HepG2 (cell line): Measurements from ENCODE around the gene LRIG1. TPM values are rescaled to one million over a fixed set of nuclear protein-coding genes. Genes with fewer than 3 reads are reported as not detected.

Experiments used
- CENPT ChIP-seq: sonication (generic); formaldehyde crosslinking; IDR thresholded peaks from 2 replicates; pipeline ENCODE4 v1.8.0; 2022; ENCODE audit warnings: low read depth, mild to moderate bottlenecking, moderate library complexity, missing genetic modification reagents
- ETV6 ChIP-seq: sonication (generic); formaldehyde crosslinking; conservative IDR thresholded peaks from 2 replicates; pipeline ENCODE4 v1.4.0; 2020; ENCODE audit warnings: missing genetic modification reagents
- FOSL2 ChIP-seq: sonication (generic); formaldehyde crosslinking; IDR thresholded peaks from 2 replicates; pipeline ENCODE4 v1.4.0; 2020; ENCODE audit warnings: missing genetic modification reagents
- GATA4 ChIP-seq: sonication (generic); IDR thresholded peaks from 2 replicates; pipeline ENCODE4 v1.6.1; 2016; ENCODE audit warnings: antibody characterized with exemption, low read depth, borderline replicate concordance
- KAT7 ChIP-seq: IDR thresholded peaks from 2 replicates; pipeline ENCODE4 v1.6.1; 2018; ENCODE audit warnings: borderline replicate concordance, missing compliant biosample characterization
- KDM1A ChIP-seq: IDR thresholded peaks from 2 replicates; pipeline ENCODE4 v1.6.1; 2016; ENCODE audit warnings: missing compliant biosample characterization
- MIER2 ChIP-seq: IDR thresholded peaks from 2 replicates; pipeline ENCODE4 v1.6.1; 2016; ENCODE audit warnings: missing biosample characterization, missing genetic modification reagents
- NBN ChIP-seq: fragments of 450-650 bp; conservative IDR thresholded peaks from 2 replicates; pipeline ENCODE4 v1.6.1; 2017
- NFYB ChIP-seq: sonication (generic); formaldehyde crosslinking; IDR thresholded peaks from 2 replicates; pipeline ENCODE4 v1.4.0; 2020; ENCODE audit warnings: missing genetic modification reagents
- PHF21A ChIP-seq: sonication (generic); formaldehyde crosslinking; IDR thresholded peaks from 2 replicates; pipeline ENCODE4 v1.5.0; 2020; ENCODE audit warnings: mild to moderate bottlenecking, missing genetic modification reagents
- PPARG ChIP-seq: conservative IDR thresholded peaks from 2 replicates; pipeline ENCODE4 v1.6.1; 2016; ENCODE audit warnings: missing biosample characterization, missing genetic modification reagents
- RCOR2 ChIP-seq: IDR thresholded peaks from 2 replicates; pipeline ENCODE4 v1.6.1; 2016; ENCODE audit warnings: missing biosample characterization, missing genetic modification reagents
- REXO4 ChIP-seq: sonication (generic); formaldehyde crosslinking; IDR thresholded peaks from 2 replicates; pipeline ENCODE4 v1.8.0; 2022; ENCODE audit warnings: missing genetic modification reagents, mild to moderate bottlenecking, borderline replicate concordance
- SMARCC2 ChIP-seq: fragments of 450-650 bp; IDR thresholded peaks from 2 replicates; pipeline ENCODE4 v1.6.1; 2017; ENCODE audit warnings: antibody characterized with exemption, mild to moderate bottlenecking
- SMC3 ChIP-seq: IDR thresholded peaks from 2 replicates; pipeline ENCODE4 v1.6.1; 2011; ENCODE audit warnings: low read length, improper control_type of control experiment
- THAP11 ChIP-seq: IDR thresholded peaks from 2 replicates; pipeline ENCODE4 v1.6.1; 2016; ENCODE audit warnings: missing biosample characterization, missing genetic modification reagents
- U2AF1 ChIP-seq: fragments of 200-400 bp; formaldehyde crosslinking; optimal IDR thresholded peaks from 2 replicates; pipeline ENCODE3; 2017; ENCODE audit warnings: mild to moderate bottlenecking, low read depth, low read length
- WIZ ChIP-seq: sonication (generic); formaldehyde crosslinking; IDR thresholded peaks from 2 replicates; pipeline ENCODE4 v1.5.1; 2020; ENCODE audit warnings: mild to moderate bottlenecking, missing genetic modification reagents
- ZBTB37 ChIP-seq: sonication (generic); formaldehyde crosslinking; IDR thresholded peaks from 2 replicates; pipeline ENCODE4 v1.4.0; 2020; ENCODE audit warnings: mild to moderate bottlenecking, missing genetic modification reagents
- ZBTB7B ChIP-seq: sonication (generic); formaldehyde crosslinking; IDR thresholded peaks from 2 replicates; pipeline ENCODE4 v1.4.0; 2020; ENCODE audit warnings: missing genetic modification reagents
- ZFP82 ChIP-seq: sonication (generic); formaldehyde crosslinking; IDR thresholded peaks from 2 replicates; pipeline ENCODE4 v1.5.1; 2020; ENCODE audit warnings: mild to moderate bottlenecking, missing genetic modification reagents, borderline replicate concordance
- ZMAT5 ChIP-seq: sonication (generic); formaldehyde crosslinking; IDR thresholded peaks from 2 replicates; pipeline ENCODE4 v1.5.0; 2020; ENCODE audit warnings: mild to moderate bottlenecking, low read depth, missing genetic modification reagents, borderline replicate concordance
- ZNF598 ChIP-seq: sonication (generic); formaldehyde crosslinking; IDR thresholded peaks from 2 replicates; pipeline ENCODE4 v1.5.1; 2020; ENCODE audit warnings: mild to moderate bottlenecking, missing genetic modification reagents, borderline replicate concordance
- ZNF788 ChIP-seq: sonication (generic); formaldehyde crosslinking; IDR thresholded peaks from 2 replicates; pipeline ENCODE4 v1.5.0; 2020; ENCODE audit warnings: mild to moderate bottlenecking, missing genetic modification reagents, borderline replicate concordance
- polyA plus RNA-seq, 8 experiments: library from polyadenylated mRNA; depleted of rRNA in 3 of 8; stranded (reverse) in 7 of 8; unstranded in 1 of 8; fragments of >200 nt; fragmentation: Illumina TruSeq in 4 of 8; extraction: Trizol in 4 of 8; gene quantifications; 2 replicates each; pipeline versions ENCODE4 v1.2.1 to v1.2.3, GENCODE V29; 2011 to 2016; ENCODE audit warnings: low read depth in 4 of 8, missing spikeins in 1 of 8, mixed read lengths in 1 of 8; ENCODE audit not compliant: insufficient read depth in 1 of 8
- total RNA-seq, 5 experiments: library from RNA; depleted of rRNA; stranded (reverse); fragments of >200 nt; fragmentation: Illumina TruSeq; extraction: Trizol; gene quantifications; 2 replicates each; pipeline ENCODE4 v1.2.3, GENCODE V29; 2016; ENCODE audit warnings: low read depth in 1 of 5
- TF ChIP-seq, protein P1 (sequence below): sonication (generic); formaldehyde crosslinking; IDR thresholded peaks from 2 replicates; pipeline ENCODE4 v1.5.0; 2020; ENCODE audit warnings: missing genetic modification reagents, mild to moderate bottlenecking, borderline replicate concordance

Gene LRIG1
- total and polyA plus RNA-seq, 2 of the 13 experiments (the other 11 are each of a cell fraction or from before 2014, with no cell fraction given): 17.8 to 24.8 TPM

DNA sequence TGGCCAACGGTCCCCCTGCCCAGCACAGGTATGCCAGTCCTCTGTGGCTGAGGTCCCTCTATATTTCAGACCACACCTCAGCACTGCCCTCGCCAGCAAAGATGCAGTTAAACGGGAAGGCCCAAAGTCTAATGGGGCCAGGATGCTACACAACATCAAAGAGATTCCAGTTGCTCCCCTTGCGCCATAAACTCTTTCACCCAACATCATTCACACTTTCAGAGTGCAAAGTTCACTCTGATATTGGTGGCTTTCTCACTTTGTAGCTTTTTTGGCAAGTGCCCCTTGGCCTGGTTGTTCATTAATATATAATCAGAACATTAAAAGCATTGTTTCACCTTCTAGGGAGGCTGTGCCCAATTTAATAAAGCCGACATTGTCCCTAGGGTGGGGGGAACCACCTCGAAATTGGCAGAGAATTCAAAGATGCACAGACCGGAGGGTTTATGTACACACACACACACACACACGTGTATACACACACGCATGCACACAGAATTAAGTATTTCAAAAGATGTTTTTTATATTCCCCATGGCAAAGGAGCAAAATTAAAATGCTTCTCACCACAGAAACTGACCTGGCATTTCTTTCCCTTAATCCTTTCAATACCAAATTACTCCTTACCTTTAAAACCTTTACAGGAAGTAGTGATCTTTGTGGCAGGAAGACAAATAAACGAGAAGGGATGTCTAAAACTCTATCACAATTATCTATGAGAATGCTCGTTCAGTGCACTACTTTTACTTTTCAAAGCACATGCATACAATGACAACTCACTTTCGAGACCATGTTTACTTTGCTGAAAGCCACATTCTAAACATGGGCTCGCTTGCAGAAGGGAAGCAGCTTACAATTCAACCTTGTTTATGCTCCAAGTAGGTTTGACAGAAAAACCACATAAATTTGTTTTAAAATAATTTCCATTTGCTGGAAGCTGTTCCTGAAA lies 19.5 kb downstream of the LRIG1 start (continued):
- TF ChIP-seq CENPT (CRISPR knock-in tag) (no peak), GATA4 (peak; percentile 97), WIZ (CRISPR knock-in tag) (no peak), FOSL2 (CRISPR knock-in tag) (peak; percentile 89), THAP11 (peak; percentile 80), NBN (no peak), ZNF788 (CRISPR knock-in tag) (peak; percentile 91), KDM1A (CRISPR knock-in tag) (peak; percentile 97), RCOR2 (peak; percentile 99), PPARG (peak; percentile 99), ZFP82 (CRISPR knock-in tag) (peak; percentile 75; the same call in 1 of the 2 replicates), REXO4 (CRISPR knock-in tag) (no peak), NFYB (CRISPR knock-in tag) (0 out of 2 replicates have a peak, but pooled peaks have one; percentile 18), PHF21A (CRISPR knock-in tag) (peak; percentile 86), KAT7 (CRISPR knock-in tag) (no peak; the same call in 1 of the 2 replicates), ZBTB37 (peak; percentile 90), SMARCC2 (no peak; the same call in 1 of the 2 replicates), U2AF1 (peak; percentile 88), ETV6 (CRISPR knock-in tag) (no peak; the same call in 1 of the 2 replicates), MIER2 (CRISPR knock-in tag) (peak; percentile 79), ZNF598 (CRISPR knock-in tag) (no peak), SMC3 (peak; percentile 69), ZMAT5 (CRISPR knock-in tag) (no peak), ZBTB7B (CRISPR knock-in tag) (peak; percentile 73; the same call in 1 of the 2 replicates)
- TF ChIP-seq, protein P1, sequence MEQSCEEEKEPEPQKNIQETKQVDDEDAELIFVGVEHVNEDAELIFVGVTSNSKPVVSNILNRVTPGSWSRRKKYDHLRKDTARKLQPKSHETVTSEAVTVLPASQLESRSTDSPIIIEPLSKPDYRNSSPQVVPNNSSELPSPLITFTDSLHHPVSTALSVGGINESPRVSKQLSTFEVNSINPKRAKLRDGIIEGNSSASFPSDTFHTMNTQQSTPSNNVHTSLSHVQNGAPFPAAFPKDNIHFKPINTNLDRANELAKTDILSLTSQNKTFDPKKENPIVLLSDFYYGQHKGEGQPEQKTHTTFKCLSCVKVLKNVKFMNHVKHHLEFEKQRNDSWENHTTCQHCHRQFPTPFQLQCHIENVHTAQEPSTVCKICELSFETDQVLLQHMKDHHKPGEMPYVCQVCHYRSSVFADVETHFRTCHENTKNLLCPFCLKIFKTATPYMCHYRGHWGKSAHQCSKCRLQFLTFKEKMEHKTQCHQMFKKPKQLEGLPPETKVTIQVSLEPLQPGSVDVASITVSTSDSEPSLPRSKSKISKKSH (CRISPR knock-in tag): no peak
